Muscle layer of duodenum (tissue), 2 donors: ENCODE data around the gene DUSP10.
A peak's percentile ranks its signal among the peaks of the same experiment; 100 is the strongest.

ENCODE experiments used
- H3K27ac ChIP-seq: one replicate; pipeline ENCODE4 v1.7.0; 2013; ENCODE audit warnings: mild to moderate bottlenecking, low read length
- H3K27me3 ChIP-seq: one replicate; pipeline ENCODE4 v1.7.0; 2013; ENCODE audit warnings: low read depth, mild to moderate bottlenecking, control low read depth, low read length
- H3K36me3 ChIP-seq, 2 donors: one replicate each; pipeline ENCODE4 v1.7.0; 2013; ENCODE audit warnings: low read length in 2 of 2, control low read depth in 1 of 2, mild to moderate bottlenecking in 1 of 2; ENCODE audit not compliant: insufficient read depth in 2 of 2, control insufficient read depth in 1 of 2
- H3K4me1 ChIP-seq, 2 donors: one replicate each; pipeline ENCODE4 v1.7.0; 2013; ENCODE audit warnings: low read length in 2 of 2, mild to moderate bottlenecking in 2 of 2, control low read depth in 1 of 2, moderate library complexity in 1 of 2; ENCODE audit not compliant: insufficient read depth in 2 of 2, control insufficient read depth in 1 of 2
- H3K4me3 ChIP-seq, 2 donors: one replicate each; pipeline ENCODE4 v1.7.0; 2013; ENCODE audit warnings: low read length in 2 of 2, low read depth in 1 of 2, mild to moderate bottlenecking in 1 of 2
- H3K9me3 ChIP-seq, 2 donors: one replicate each; pipeline ENCODE4 v1.7.0; 2013; ENCODE audit warnings: low read length in 2 of 2, control low read depth in 1 of 2, mild to moderate bottlenecking in 1 of 2; ENCODE audit not compliant: control insufficient read depth in 1 of 2
- donor health status: healthy.

The DUSP10 gene

GRCh38 chr1:221742555-221743415, 896 bp upstream of the DUSP10 start:
- Histone ChIP-seq H3K9me3 (no peaks in the 10 kb centered on the region), H3K27ac (peak overlapping the region; percentile 98), H3K36me3 (peaks cover 0 to 6% of the 10 kb centered on the region in 2 donors), H3K4me3 (peak overlapping the region; percentile 91 to 97), H3K27me3 (no peaks in the 10 kb centered on the region), H3K4me1 (peaks cover 0 to 15% of the 10 kb centered on the region in 2 donors)

- Histone ChIP-seq H3K27me3 (no peaks in the 10 kb centered on the region), H3K36me3 (peaks cover 0 to 8% of the 10 kb centered on the region in 2 donors), H3K9me3 (no peaks in the 10 kb centered on the region), H3K4me1 (peaks cover 0 to 29% of the 10 kb centered on the region in 2 donors), H3K27ac (peak overlapping the region; percentile 96), H3K4me3 (peak overlapping the region; percentile 91 to 97)
These were observed 741 bp downstream of the DUSP10 start for GRCh38 chr1:221740993-221741702.

- peaks cover 0 to 8% of the 10 kb centered on the region in 2 donors for H3K36me3 ChIP-seq
- H3K27me3 ChIP-seq = no peaks in the 10 kb centered on the region
- no peaks in the 10 kb centered on the region for H3K9me3 ChIP-seq
- peak overlapping the region; percentile 96 for H3K27ac ChIP-seq
- peak overlapping the region; percentile 91 to 97 for H3K4me3 ChIP-seq
- H3K4me1 ChIP-seq = peaks cover 0 to 32% of the 10 kb centered on the region in 2 donors
These were observed 1.4 kb downstream of the DUSP10 start for GRCh38 chr1:221740369-221740992.

- H3K27me3 ChIP-seq = no peaks in the 10 kb centered on the region
- peaks cover 0 to 8% of the 10 kb centered on the region in 2 donors for H3K36me3 ChIP-seq
- H3K27ac ChIP-seq = no peak overlapping the region
- peaks cover 0 to 36% of the 10 kb centered on the region in 2 donors for H3K4me1 ChIP-seq
- no peaks in the 10 kb centered on the region for H3K9me3 ChIP-seq
- peak overlapping the region; percentile 91 to 97 for H3K4me3 ChIP-seq
These were observed 2.2 kb downstream of the DUSP10 start for GRCh38 chr1:221739677-221740025.

GRCh38 chr1:221739018-221739676, 2.7 kb downstream of the DUSP10 start:
- no peak overlapping the region for H3K27ac ChIP-seq
- H3K36me3 ChIP-seq = peaks cover 0 to 8% of the 10 kb centered on the region in 2 donors
- H3K9me3 ChIP-seq = no peaks in the 10 kb centered on the region
- H3K4me1 ChIP-seq = peaks cover 0 to 36% of the 10 kb centered on the region in 2 donors
- H3K27me3 ChIP-seq = no peaks in the 10 kb centered on the region
- H3K4me3 ChIP-seq = peak overlapping the region; percentile 91 to 97

GRCh38 chr1:221736714-221737113, 5.2 kb downstream of the DUSP10 start:
- H3K4me3 ChIP-seq = peak overlapping the region; percentile 0 to 37
- peaks cover 0 to 7% of the 10 kb centered on the region in 2 donors for H3K36me3 ChIP-seq

GRCh38 chr1:221735999-221736398, 5.9 kb downstream of the DUSP10 start:
- Histone ChIP-seq H3K4me3 (peak overlapping the region in 1 of 2 donors; percentile 37), H3K9me3 (no peaks in the 10 kb centered on the region), H3K27me3 (no peaks in the 10 kb centered on the region), H3K36me3 (peaks cover 0 to 5% of the 10 kb centered on the region in 2 donors), H3K4me1 (peaks cover 0 to 52% of the 10 kb centered on the region in 2 donors), H3K27ac (peak overlapping the region; percentile 17)

More at GRCh38 chr1:221736714-221737113, 5.2 kb downstream of the DUSP10 start:
- Histone ChIP-seq H3K27me3 (no peaks in the 10 kb centered on the region), H3K9me3 (no peaks in the 10 kb centered on the region), H3K27ac (no peak overlapping the region), H3K4me1 (peaks cover 0 to 52% of the 10 kb centered on the region in 2 donors)

- H3K9me3 ChIP-seq = no peaks in the 10 kb centered on the region
- peaks cover 0 to 51% of the 10 kb centered on the region in 2 donors for H3K4me1 ChIP-seq
- no peaks in the 10 kb centered on the region for H3K27me3 ChIP-seq
- H3K27ac ChIP-seq = peak overlapping the region; percentile 59
- peaks cover 0 to 5% of the 10 kb centered on the region in 2 donors for H3K36me3 ChIP-seq
- peak overlapping the region in 1 of 2 donors; percentile 34 for H3K4me3 ChIP-seq
These were observed 7.7 kb downstream of the DUSP10 start for GRCh38 chr1:221734187-221734586.

GRCh38 chr1:221732052-221732451, 9.8 kb downstream of the DUSP10 start:
- Histone ChIP-seq H3K4me3 (no peak overlapping the region), H3K4me1 (peaks cover 0 to 47% of the 10 kb centered on the region in 2 donors), H3K27me3 (no peaks in the 10 kb centered on the region), H3K27ac (no peak overlapping the region), H3K36me3 (no peaks in the 10 kb centered on the region), H3K9me3 (no peaks in the 10 kb centered on the region)

- H3K9me3 ChIP-seq = no peaks in the 10 kb centered on the region
- H3K27me3 ChIP-seq = no peaks in the 10 kb centered on the region
- H3K27ac ChIP-seq = peak overlapping the region; percentile 52
- H3K4me3 ChIP-seq = no peak overlapping the region
- H3K36me3 ChIP-seq = no peaks in the 10 kb centered on the region
- H3K4me1 ChIP-seq = peaks cover 6 to 51% of the 10 kb centered on the region in 2 donors
These were observed 12.0 kb downstream of the DUSP10 start for GRCh38 chr1:221729771-221730330.
